HG03135 (cell line): ENCODE results near the gene CDKAL1.
A peak's percentile ranks its signal among the peaks of the same experiment; 100 is the strongest.
"Not testable (repeated sequence)": the region's sequence is repeated elsewhere in the genome, so short reads cannot be mapped to it uniquely, and the experiment has no call there.

Experiments used
- ATAC-seq: cut with Tn5 transposase; IDR thresholded peaks from one replicate; pipeline ENCODE4 v1.9.1; 2021; ENCODE audit warnings: mild to moderate bottlenecking, moderate library complexity; ENCODE audit not compliant: unreplicated experiment

The CDKAL1 gene

GRCh38 chr6:20534295-20535262, at the start of gene CDKAL1:
Gene CDKAL1 (plus strand): TSS chr6:20534457. CDS start chr6:20546351, 11,894 bp downstream.
- peak; percentile 75 for ATAC-seq

GRCh38 chr6:20486641-20487040, 47.6 kb upstream of the CDKAL1 start:
- no peak for ATAC-seq

- no peak for ATAC-seq
Measured at GRCh38 chr6:20487669-20488375, 46.4 kb upstream of the CDKAL1 start.

- no peak for ATAC-seq
Measured at GRCh38 chr6:20490591-20490990, 43.7 kb upstream of the CDKAL1 start.

- no peak for ATAC-seq
Measured at GRCh38 chr6:20492099-20492498, 42.2 kb upstream of the CDKAL1 start.

- ATAC-seq: no peak
Measured at GRCh38 chr6:20497216-20498040, 36.8 kb upstream of the CDKAL1 start.

- ATAC-seq: no peak
Measured at GRCh38 chr6:20498041-20498385, 36.2 kb upstream of the CDKAL1 start.

GRCh38 chr6:20509212-20509611, 25.0 kb upstream of the CDKAL1 start:
- no peak for ATAC-seq

GRCh38 chr6:20511852-20512251, 22.4 kb upstream of the CDKAL1 start:
- ATAC-seq: no peak

GRCh38 chr6:20525208-20525607, 9.0 kb upstream of the CDKAL1 start:
- ATAC-seq: not testable (repeated sequence)

GRCh38 chr6:20529086-20529448, 5.2 kb upstream of the CDKAL1 start:
- not testable (repeated sequence) for ATAC-seq

GRCh38 chr6:20532881-20533280, 1.4 kb upstream of the CDKAL1 start:
- ATAC-seq: no peak

GRCh38 chr6:20533746-20534294, 437 bp upstream of the CDKAL1 start:
- ATAC-seq: peak; percentile 11

- ATAC-seq: no peak
Measured at GRCh38 chr6:20538131-20538662, 3.9 kb downstream of the CDKAL1 start.

- ATAC-seq: no peak
Measured at GRCh38 chr6:20538907-20539306, 4.7 kb downstream of the CDKAL1 start.

- ATAC-seq: no peak
Measured at GRCh38 chr6:20539387-20539786, 5.1 kb downstream of the CDKAL1 start.

- no peak for ATAC-seq
Measured at GRCh38 chr6:20540683-20541082, 6.4 kb downstream of the CDKAL1 start.

- ATAC-seq: no peak
Measured at GRCh38 chr6:20541382-20541781, 7.1 kb downstream of the CDKAL1 start.

GRCh38 chr6:20542927-20543602, 8.8 kb downstream of the CDKAL1 start:
- ATAC-seq: peak; percentile 98

GRCh38 chr6:20548264-20548663, 14.0 kb downstream of the CDKAL1 start:
- ATAC-seq: no peak
